Measurements from ENCODE around the gene DAB2IP.

- TF ChIP-seq CTCF (IDR thresholded peaks at IDR 0.05; ENCODE audit: low read depth, low read length, missing input control): no peak
- no peak for TF ChIP-seq YY1 (IDR thresholded peaks at IDR 0.05)
- TF ChIP-seq MAX (IDR thresholded peaks at IDR 0.05): no peak
- TF ChIP-seq ATF3 (IDR thresholded peaks at IDR 0.05): no peak
- TF ChIP-seq REST (IDR thresholded peaks at IDR 0.05): no peak
- no peak for TF ChIP-seq FOXA1 (IDR thresholded peaks at IDR 0.05)
- TF ChIP-seq JUND (IDR thresholded peaks at IDR 0.05): no peak
These were observed 87.5 kb downstream of the DAB2IP start for GRCh38 chr9:121738968-121739367.

Data from liver (tissue), 3 donors.